Chondrocyte (in vitro differentiated cells): ENCODE measurements around the gene DIPK1A. TPM values are rescaled to one million over a fixed set of nuclear protein-coding genes. Genes with fewer than 3 reads are reported as not detected.

Source experiments
- DNase-seq: peaks from one replicate; pipeline ENCODE4 v3.0.0; 2021; ENCODE audit warnings: mixed read lengths, low spot score
- H3K27ac Mint-ChIP-seq: one replicate; pipeline ENCODE4 v1.8.0; 2021; ENCODE audit warnings: mild to moderate bottlenecking, moderate library complexity, mixed read lengths; ENCODE audit not compliant: unreplicated experiment
- H3K27me3 Mint-ChIP-seq: 2 replicates; pipeline ENCODE4 v1.8.0; 2021; ENCODE audit warnings: low read depth, mixed read lengths
- H3K36me3 Mint-ChIP-seq: 2 replicates; pipeline ENCODE4 v1.8.0; 2021; ENCODE audit warnings: low read depth, mixed read lengths
- H3K4me1 Mint-ChIP-seq: 2 replicates; pipeline ENCODE4 v1.8.0; 2021; ENCODE audit warnings: low read depth, mild to moderate bottlenecking, mixed read lengths
- H3K4me3 Mint-ChIP-seq: one replicate; pipeline ENCODE4 v1.8.0; 2021; ENCODE audit warnings: mild to moderate bottlenecking, moderate library complexity, mixed read lengths; ENCODE audit not compliant: unreplicated experiment
- H3K9me3 Mint-ChIP-seq: 2 replicates; pipeline ENCODE4 v1.8.0; 2021; ENCODE audit warnings: low read depth, mixed read lengths
- CTCF ChIP-seq: fragments of 200-600 bp; sonication (generic); IDR thresholded peaks from 2 replicates; pipeline ENCODE4 v1.5.0; 2021; ENCODE audit warnings: antibody characterized with exemption, mild to moderate bottlenecking, moderate library complexity
- total RNA-seq: library from RNA; stranded (reverse); gene quantifications from 3 replicates; pipeline ENCODE4 v1.2.1, GENCODE V29; 2021

DIPK1A gene
- total RNA-seq, 1 donor from 2014 or later = 11.2 TPM

GRCh38 chr1:92990828-92991227 lies 29.6 kb upstream of the DIPK1A start:
- Mint-ChIP-seq H3K27me3 (no peaks in the 10 kb centered on the region), H3K4me1 (no peaks in the 10 kb centered on the region), H3K4me3 (no peak overlapping the region), H3K36me3 (no peaks in the 10 kb centered on the region), H3K9me3 (no peaks in the 10 kb centered on the region), H3K27ac (no peak overlapping the region)
- no peak for TF ChIP-seq CTCF
- no peak for DNase-seq

GRCh38 chr1:92989936-92990583 lies 28.8 kb upstream of the DIPK1A start:
- H3K27ac Mint-ChIP-seq = no peak overlapping the region
- TF ChIP-seq CTCF = no peak
- no peaks in the 10 kb centered on the region for H3K36me3 Mint-ChIP-seq
- no peaks in the 10 kb centered on the region for H3K4me1 Mint-ChIP-seq
- no peaks in the 10 kb centered on the region for H3K27me3 Mint-ChIP-seq
- no peaks in the 10 kb centered on the region for H3K9me3 Mint-ChIP-seq
- H3K4me3 Mint-ChIP-seq = no peak overlapping the region
- no peak for DNase-seq

DNA sequence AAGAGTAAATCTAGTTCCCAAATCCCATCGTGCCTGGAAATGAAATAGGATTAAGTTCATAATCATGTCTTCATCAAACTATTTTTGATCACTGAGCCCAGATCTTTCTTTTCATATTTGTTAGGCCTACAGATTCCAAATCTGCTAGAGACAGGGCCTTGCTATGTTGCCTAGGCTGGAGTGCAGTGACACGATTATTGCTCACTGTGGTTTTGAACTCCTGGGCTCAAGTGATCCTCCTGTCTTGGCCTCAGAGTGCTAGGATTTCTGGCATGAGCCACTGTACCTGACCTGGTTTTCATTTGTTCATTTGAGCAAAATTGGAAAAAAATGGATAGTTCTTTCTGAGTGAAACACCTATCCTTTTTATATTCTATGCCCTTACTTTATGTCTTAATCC lies 28.0 kb upstream of the DIPK1A start:
- Mint-ChIP-seq H3K27me3 (peaks cover 5% of the 10 kb centered on the region), H3K4me3 (no peak overlapping the region), H3K36me3 (no peaks in the 10 kb centered on the region), H3K27ac (no peak overlapping the region), H3K9me3 (no peaks in the 10 kb centered on the region), H3K4me1 (no peaks in the 10 kb centered on the region)
- no peak for TF ChIP-seq CTCF
- DNase-seq = no peak

DNA sequence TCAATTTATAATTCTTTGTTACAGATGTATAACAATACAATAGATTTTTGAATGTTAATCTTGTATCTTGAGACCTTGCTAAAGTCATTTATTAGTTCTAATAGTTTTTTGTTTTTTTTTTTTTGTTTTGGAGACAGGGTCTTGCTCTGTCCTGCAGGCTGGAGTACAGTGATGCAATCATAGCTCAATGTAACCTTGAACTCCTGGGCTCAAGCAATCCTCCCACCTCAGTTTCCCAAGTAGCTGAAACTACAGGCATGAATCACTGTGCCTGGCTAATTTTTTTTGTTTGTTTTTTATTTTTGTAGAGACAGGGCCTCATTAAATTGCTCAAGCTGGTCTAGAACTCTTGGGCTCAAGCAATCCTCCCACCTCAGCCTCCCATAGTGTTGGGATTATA lies 26.2 kb upstream of the DIPK1A start:
- Mint-ChIP-seq H3K4me3 (no peak overlapping the region), H3K27ac (no peak overlapping the region), H3K9me3 (no peaks in the 10 kb centered on the region), H3K36me3 (no peaks in the 10 kb centered on the region), H3K4me1 (no peaks in the 10 kb centered on the region), H3K27me3 (peaks cover 8% of the 10 kb centered on the region)
- TF ChIP-seq CTCF = no peak
- no peak for DNase-seq

GRCh38 chr1:92985101-92985500 lies 23.8 kb upstream of the DIPK1A start:
- Mint-ChIP-seq H3K27ac (no peak overlapping the region), H3K9me3 (no peaks in the 10 kb centered on the region), H3K27me3 (peaks cover 8% of the 10 kb centered on the region), H3K36me3 (no peaks in the 10 kb centered on the region), H3K4me3 (no peak overlapping the region), H3K4me1 (no peaks in the 10 kb centered on the region)
- TF ChIP-seq CTCF = no peak
- DNase-seq = no peak
